ENCODE measurements around the gene CASZ1. TPM values are rescaled to one million over a fixed set of nuclear protein-coding genes. Genes with fewer than 3 reads are reported as not detected.

CASZ1 gene
- total RNA-seq, 1 donor from 2014 or later, result 9.2 TPM

DNA sequence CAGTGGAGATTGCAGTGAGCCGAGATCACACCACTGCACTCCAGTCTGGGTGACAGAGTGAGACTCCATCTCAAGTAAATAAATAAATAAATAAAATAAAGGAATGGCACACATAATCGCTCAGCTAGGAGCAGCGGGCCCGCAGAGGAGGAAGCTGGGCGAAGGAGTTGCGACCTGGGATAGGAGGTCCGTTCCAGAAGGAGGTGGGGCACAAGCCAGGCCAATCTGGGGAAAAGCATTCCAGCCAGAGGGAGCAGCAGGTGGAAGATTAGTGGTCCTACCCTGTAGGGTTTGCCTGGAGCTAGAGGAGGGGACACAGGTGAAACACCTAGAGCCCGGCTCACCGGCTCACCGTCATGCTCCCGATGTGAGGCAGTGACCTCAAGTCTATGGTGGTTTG, 40.3 kb upstream of the CASZ1 start:
- TF ChIP-seq, protein P1, sequence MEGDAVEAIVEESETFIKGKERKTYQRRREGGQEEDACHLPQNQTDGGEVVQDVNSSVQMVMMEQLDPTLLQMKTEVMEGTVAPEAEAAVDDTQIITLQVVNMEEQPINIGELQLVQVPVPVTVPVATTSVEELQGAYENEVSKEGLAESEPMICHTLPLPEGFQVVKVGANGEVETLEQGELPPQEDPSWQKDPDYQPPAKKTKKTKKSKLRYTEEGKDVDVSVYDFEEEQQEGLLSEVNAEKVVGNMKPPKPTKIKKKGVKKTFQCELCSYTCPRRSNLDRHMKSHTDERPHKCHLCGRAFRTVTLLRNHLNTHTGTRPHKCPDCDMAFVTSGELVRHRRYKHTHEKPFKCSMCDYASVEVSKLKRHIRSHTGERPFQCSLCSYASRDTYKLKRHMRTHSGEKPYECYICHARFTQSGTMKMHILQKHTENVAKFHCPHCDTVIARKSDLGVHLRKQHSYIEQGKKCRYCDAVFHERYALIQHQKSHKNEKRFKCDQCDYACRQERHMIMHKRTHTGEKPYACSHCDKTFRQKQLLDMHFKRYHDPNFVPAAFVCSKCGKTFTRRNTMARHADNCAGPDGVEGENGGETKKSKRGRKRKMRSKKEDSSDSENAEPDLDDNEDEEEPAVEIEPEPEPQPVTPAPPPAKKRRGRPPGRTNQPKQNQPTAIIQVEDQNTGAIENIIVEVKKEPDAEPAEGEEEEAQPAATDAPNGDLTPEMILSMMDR (IDR thresholded peaks at IDR 0.05; ENCODE audit: insufficient read depth, low read length, severe bottlenecking), result no peak
- no peaks in the 10 kb centered on the region for H3K36me3 ChIP-seq (ENCODE audit: control insufficient read depth, insufficient read depth, low read length)
- H3K4me3 ChIP-seq (ENCODE audit: low read depth, low read length), result no peak overlapping the region
- DNase-seq (ENCODE audit: low read depth) (no peak), FAIRE-seq (no peak)
- H3K27me3 ChIP-seq (ENCODE audit: control insufficient read depth, insufficient read depth, low read length), result no peaks in the 10 kb centered on the region

DNA sequence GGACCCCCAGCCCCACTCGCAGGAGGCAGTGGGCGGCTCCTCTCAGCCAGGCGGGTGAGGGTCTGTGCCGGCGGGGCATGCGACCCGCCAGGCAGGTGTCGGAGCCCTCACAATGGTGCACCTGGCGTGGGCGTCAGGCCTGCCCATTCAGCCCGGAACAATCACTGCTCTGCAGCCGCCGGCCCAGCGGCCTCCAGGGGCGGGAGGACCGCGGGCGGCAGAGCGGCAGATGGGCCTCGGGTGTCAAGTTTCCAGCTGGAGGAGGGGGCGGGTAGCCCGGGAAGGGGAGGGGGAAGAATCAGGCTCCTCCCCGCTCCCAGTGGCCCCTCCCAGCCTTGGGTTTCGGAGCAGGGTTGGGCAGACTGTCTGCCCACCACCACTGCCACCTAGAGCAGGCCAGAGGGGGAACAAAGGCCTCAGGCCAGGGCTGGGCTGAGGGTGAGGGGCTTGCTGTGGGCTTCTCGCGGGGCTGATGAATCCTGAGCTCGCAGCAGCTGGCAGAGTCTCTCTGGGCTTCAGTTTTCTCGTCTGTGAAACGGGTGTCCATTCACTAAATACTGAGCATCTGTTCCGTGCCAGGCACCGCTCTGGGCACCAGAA, 39.5 kb upstream of the CASZ1 start:
- FAIRE-seq (no peak), DNase-seq (ENCODE audit: low read depth) (peak; percentile 27)
- H3K36me3 ChIP-seq (ENCODE audit: control insufficient read depth, insufficient read depth, low read length), result no peaks in the 10 kb centered on the region
- TF ChIP-seq, protein P1 (IDR thresholded peaks at IDR 0.05; ENCODE audit: insufficient read depth, low read length, severe bottlenecking), result no peak
- no peaks in the 10 kb centered on the region for H3K27me3 ChIP-seq (ENCODE audit: control insufficient read depth, insufficient read depth, low read length)
- H3K4me3 ChIP-seq (ENCODE audit: low read depth, low read length), result no peak overlapping the region

DNA sequence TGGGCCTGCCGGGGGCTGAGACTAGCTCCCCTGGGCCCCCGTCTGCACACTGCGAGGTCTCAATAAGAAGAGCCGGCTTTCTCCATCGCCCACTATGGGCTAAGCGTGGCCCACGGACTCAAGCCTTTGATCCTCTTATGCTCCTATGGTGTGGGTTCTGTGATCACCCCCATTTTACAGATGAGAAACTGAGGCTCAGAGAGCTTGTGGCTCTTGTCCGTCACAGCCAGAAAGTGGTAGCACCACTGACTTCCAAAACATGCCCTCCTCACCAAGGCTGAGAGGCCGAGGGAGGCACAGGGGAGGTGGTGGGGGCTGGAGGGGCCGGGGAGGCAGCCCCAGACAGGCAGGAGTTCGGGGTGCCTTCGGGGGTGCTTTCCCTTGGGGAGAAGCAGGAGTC, 39.0 kb upstream of the CASZ1 start:
- DNase-seq (ENCODE audit: low read depth) (no peak), FAIRE-seq (no peak)
- TF ChIP-seq, protein P1 (IDR thresholded peaks at IDR 0.05; ENCODE audit: insufficient read depth, low read length, severe bottlenecking), result no peak
- H3K4me3 ChIP-seq (ENCODE audit: low read depth, low read length), result no peak overlapping the region
- H3K36me3 ChIP-seq (ENCODE audit: control insufficient read depth, insufficient read depth, low read length), result no peaks in the 10 kb centered on the region
- H3K27me3 ChIP-seq (ENCODE audit: control insufficient read depth, insufficient read depth, low read length), result no peaks in the 10 kb centered on the region

DNA sequence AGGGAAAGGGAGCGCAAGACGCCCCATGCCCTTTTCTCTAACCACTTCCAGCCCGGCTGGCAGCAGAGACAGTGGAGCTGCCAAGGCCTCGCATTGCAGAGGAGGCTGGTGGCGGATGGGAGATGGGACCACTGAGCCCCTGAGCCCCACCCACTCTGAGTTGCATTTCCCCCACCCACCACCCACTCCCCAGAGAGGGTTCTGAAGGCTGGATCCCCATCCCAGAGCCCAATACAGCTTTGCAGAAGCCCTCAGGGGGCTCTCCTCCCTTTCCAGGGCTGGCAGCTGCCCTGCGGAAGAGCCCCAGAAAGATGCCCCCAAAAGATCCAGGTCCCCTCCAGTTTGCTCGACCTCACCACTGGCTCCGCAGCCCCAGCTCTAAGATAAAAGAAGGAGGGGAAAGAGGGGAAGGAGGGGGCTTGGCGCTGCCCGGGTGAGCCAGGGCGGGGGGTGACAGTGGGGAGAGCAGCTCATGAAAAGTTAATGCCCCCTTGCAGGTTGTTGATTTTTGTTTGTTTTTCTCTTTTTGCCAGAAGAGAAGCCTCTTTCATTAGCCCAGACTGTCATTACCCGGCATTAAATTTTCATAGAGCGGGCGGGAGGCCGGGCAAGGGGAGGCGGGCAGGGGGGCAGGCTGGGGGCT, 38.4 kb upstream of the CASZ1 start:
- H3K27me3 ChIP-seq (ENCODE audit: control insufficient read depth, insufficient read depth, low read length), result no peaks in the 10 kb centered on the region
- DNase-seq (ENCODE audit: low read depth), result no peak
- TF ChIP-seq, protein P1 (IDR thresholded peaks at IDR 0.05; ENCODE audit: insufficient read depth, low read length, severe bottlenecking), result no peak
- no peak for FAIRE-seq
- H3K4me3 ChIP-seq (ENCODE audit: low read depth, low read length), result no peak overlapping the region
- H3K36me3 ChIP-seq (ENCODE audit: control insufficient read depth, insufficient read depth, low read length), result no peaks in the 10 kb centered on the region

DNA sequence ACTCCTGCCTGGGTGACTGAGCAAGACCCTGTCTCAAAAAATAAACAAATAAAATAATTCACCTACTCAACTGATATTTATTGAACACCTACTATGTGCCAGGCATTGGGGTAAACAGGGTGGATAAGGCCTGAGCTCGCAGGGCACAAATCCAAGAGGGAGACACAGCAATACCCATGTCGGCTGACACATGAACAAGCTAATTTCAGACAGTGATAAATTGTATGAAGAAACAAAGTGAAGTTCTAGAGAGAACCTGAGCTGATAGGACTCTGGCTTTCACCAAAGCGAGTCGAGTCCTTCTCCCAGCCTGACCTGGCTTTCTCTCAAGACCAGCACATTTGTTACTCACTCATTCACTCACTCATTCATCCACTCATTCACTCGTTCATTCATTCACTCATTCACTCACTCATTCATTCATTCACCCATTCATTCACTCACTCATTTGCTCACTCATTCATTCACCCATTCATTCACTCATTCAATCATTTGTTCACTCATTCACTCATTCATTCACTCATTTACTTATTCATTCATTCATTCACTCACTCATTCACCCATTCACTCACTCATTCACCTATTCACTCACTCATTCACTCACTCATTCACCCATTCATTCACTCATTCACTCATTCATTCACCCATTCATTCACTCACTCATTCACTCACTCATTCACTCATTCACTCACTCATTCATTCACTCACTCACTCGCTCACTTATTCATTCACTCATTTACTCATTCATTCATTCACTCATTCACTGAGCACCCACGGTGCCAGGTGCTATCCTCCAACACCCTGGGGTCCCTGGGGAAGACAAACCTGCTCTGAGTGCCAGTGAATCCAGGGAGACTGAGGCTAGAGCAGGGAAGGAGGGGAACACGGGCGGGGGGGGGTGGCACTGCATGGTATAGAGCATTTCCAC, 37.4 kb upstream of the CASZ1 start:
- H3K36me3 ChIP-seq (ENCODE audit: control insufficient read depth, insufficient read depth, low read length), result no peaks in the 10 kb centered on the region
- FAIRE-seq, result no peak
- TF ChIP-seq, protein P1 (IDR thresholded peaks at IDR 0.05; ENCODE audit: insufficient read depth, low read length, severe bottlenecking), result no peak
- H3K4me3 ChIP-seq (ENCODE audit: low read depth, low read length), result no peak overlapping the region
- DNase-seq (ENCODE audit: low read depth), result no peak
- H3K27me3 ChIP-seq (ENCODE audit: control insufficient read depth, insufficient read depth, low read length), result no peaks in the 10 kb centered on the region

All from bronchial epithelial cell (primary cell).